H1 (cell line): ENCODE data around the gene NKD2. TPM values are rescaled to one million over a fixed set of nuclear protein-coding genes. Genes with fewer than 3 reads are reported as not detected.

Source experiments
- CTCF ChIA-PET: fragments of 300-600 bp; sonication (Branson Sonifier 250); formaldehyde crosslinking; loops from one replicate; lab custom pipeline; 2021; ENCODE audit not compliant: partially characterized antibody; lab: Charles Lee
- POLR2A ChIA-PET: fragments of 300-600 bp; sonication (Branson Sonifier 250); formaldehyde crosslinking; loops from one replicate; lab custom pipeline; 2021; ENCODE audit warnings: inconsistent platforms; ENCODE audit not compliant: partially characterized antibody; lab: Charles Lee
- DNase-seq, 2 experiments: peaks; one replicate each; pipeline versions ENCODE4 v3.0.0 to v3.0.0-alpha.2; 2010 to 2022; ENCODE audit warnings: low spot score in 2 of 2, low read depth in 1 of 2, mixed read lengths in 1 of 2
- FAIRE-seq: peaks from 2 replicates; lab custom pipeline; 2011; peaks lifted over from hg19 to GRCh38; lab: Jason Lieb, UNC
- H2AFZ ChIP-seq: 2 replicates; pipeline ENCODE4 v1.8.1; 2012; ENCODE audit warnings: low read length, inconsistent platforms
- H2AK5ac ChIP-seq: 2 replicates; pipeline ENCODE4 v1.6.1; 2013; ENCODE audit warnings: low read depth, low read length
- H2BK120ac ChIP-seq: replicated peaks from 2 replicates; pipeline ENCODE3; 2013; ENCODE audit warnings: low read depth, low read length, inconsistent platforms
- H2BK12ac ChIP-seq: 2 replicates; pipeline ENCODE4 v1.6.1; 2013; ENCODE audit warnings: low read depth, low read length
- H2BK15ac ChIP-seq: 2 replicates; pipeline ENCODE4 v1.6.1; 2013; ENCODE audit warnings: low read length
- H2BK20ac ChIP-seq: 2 replicates; pipeline ENCODE4 v1.6.1; 2013; ENCODE audit warnings: low read length
- H2BK5ac ChIP-seq: 2 replicates; pipeline ENCODE4 v1.6.1; 2013; ENCODE audit warnings: low read depth, low read length
- H3K14ac ChIP-seq: 2 replicates; pipeline ENCODE4 v1.6.1; 2013; ENCODE audit warnings: inconsistent platforms; ENCODE audit not compliant: insufficient read length
- H3K18ac ChIP-seq: 2 replicates; pipeline ENCODE4 v1.6.1; 2013; ENCODE audit warnings: low read length; ENCODE audit errors: extremely low read depth
- H3K23ac ChIP-seq: 2 replicates; pipeline ENCODE4 v1.6.1; 2013; ENCODE audit warnings: inconsistent platforms; ENCODE audit not compliant: insufficient read length
- H3K23me2 ChIP-seq: 2 replicates; pipeline ENCODE4 v1.6.1; 2013; ENCODE audit warnings: low read depth, low read length
- H3K27ac ChIP-seq: 2 replicates; pipeline ENCODE4 v1.6.1; 2011; ENCODE audit warnings: low read depth, low read length, inconsistent platforms
- H3K27me3 ChIP-seq, 4 experiments: replicated peaks in 1 of 4; 1 replicate in 1 of 4; 2 replicates in 3 of 4; pipeline versions ENCODE4 v1.6.1 to v1.8.1; 2011 to 2013; ENCODE audit warnings: low read length in 3 of 4, mild to moderate bottlenecking in 3 of 4, inconsistent platforms in 2 of 4, mixed read lengths in 2 of 4, moderate library complexity in 1 of 4; ENCODE audit not compliant: control insufficient read depth in 3 of 4, insufficient read depth in 3 of 4; ENCODE audit errors: extremely low read depth in 1 of 4
- H3K36me3 ChIP-seq, 4 experiments: 2 replicates each; pipeline versions ENCODE4 v1.6.1 to v1.8.1; 2011 to 2013; ENCODE audit warnings: mild to moderate bottlenecking in 4 of 4, low read length in 3 of 4, moderate library complexity in 2 of 4, control low read depth in 1 of 4, inconsistent platforms in 1 of 4; ENCODE audit not compliant: insufficient read depth in 4 of 4, control insufficient read depth in 2 of 4
- H3K4ac ChIP-seq: replicated peaks from 2 replicates; pipeline ENCODE3; 2013; ENCODE audit warnings: low read length, low read depth, mixed read lengths, inconsistent platforms; ENCODE audit not compliant: insufficient read length
- H3K4me1 ChIP-seq, 4 experiments: replicated peaks in 1 of 4; 1 replicate in 1 of 4; 2 replicates in 3 of 4; pipeline versions ENCODE4 v1.6.1 to v1.8.1; 2011 to 2013; ENCODE audit warnings: low read length in 3 of 4, inconsistent platforms in 2 of 4, mixed read lengths in 1 of 4; ENCODE audit not compliant: insufficient read depth in 4 of 4, control insufficient read depth in 3 of 4
- H3K4me2 ChIP-seq, 2 experiments: 2 replicates each; pipeline versions ENCODE4 v1.6.1 to v1.8.1; 2011 to 2013; ENCODE audit warnings: low read depth in 2 of 2, low read length in 2 of 2, control low read depth in 1 of 2, inconsistent platforms in 1 of 2, mild to moderate bottlenecking in 1 of 2; ENCODE audit not compliant: insufficient read depth in 1 of 2
- H3K4me3 ChIP-seq, 4 experiments: fragments of 200-600, 300-600 bp in 1 of 4; sonication (generic), shearing (Covaris generic), sonication (Bioruptor Twin) in 1 of 4; 2 replicates each; pipeline versions ENCODE4 v1.5.1 to v1.8.1; 2011 to 2016; ENCODE audit warnings: low read length in 4 of 4, low read depth in 3 of 4, control low read depth in 2 of 4, inconsistent platforms in 2 of 4, mild to moderate bottlenecking in 2 of 4, mixed read lengths in 1 of 4, moderate library complexity in 1 of 4; ENCODE audit not compliant: insufficient read depth in 2 of 4; ENCODE audit errors: extremely low read depth in 1 of 4
- H3K56ac ChIP-seq: replicated peaks from 2 replicates; pipeline ENCODE3; 2013; ENCODE audit warnings: low read depth, mild to moderate bottlenecking, mixed read lengths, low read length, inconsistent platforms; ENCODE audit not compliant: insufficient read length
- H3K79me1 ChIP-seq: 2 replicates; pipeline ENCODE4 v1.6.1; 2013; ENCODE audit warnings: low read depth, low read length, control low read depth
- H3K79me2 ChIP-seq, 2 experiments: 2 replicates each; pipeline versions ENCODE4 v1.6.1 to v1.8.1; 2012 to 2013; ENCODE audit warnings: low read length in 2 of 2, mild to moderate bottlenecking in 2 of 2, inconsistent platforms in 1 of 2; ENCODE audit not compliant: insufficient read depth in 2 of 2, control insufficient read depth in 1 of 2
- H3K9ac ChIP-seq, 4 experiments: replicated peaks in 1 of 4; 1 replicate in 1 of 4; 2 replicates in 3 of 4; pipeline versions ENCODE4 v1.6.1 to v1.8.1; 2011 to 2013; ENCODE audit warnings: low read depth in 3 of 4, low read length in 3 of 4, control low read depth in 2 of 4, mild to moderate bottlenecking in 2 of 4, moderate library complexity in 2 of 4, inconsistent platforms in 1 of 4; ENCODE audit errors: extremely low read depth in 1 of 4
- H3K9me3 ChIP-seq, 2 experiments: 2 replicates each; pipeline versions ENCODE4 v1.6.1 to v1.8.1; 2012 to 2013; ENCODE audit warnings: mild to moderate bottlenecking in 2 of 2, moderate library complexity in 2 of 2, control low read depth in 1 of 2, inconsistent platforms in 1 of 2, low read depth in 1 of 2, low read length in 1 of 2, mixed read lengths in 1 of 2; ENCODE audit not compliant: insufficient read depth in 2 of 2
- H4K20me1 ChIP-seq, 2 experiments: replicated peaks in 1 of 2; 2 replicates each; pipeline versions ENCODE3 to v1.8.1; 2011 to 2013; ENCODE audit warnings: inconsistent platforms in 2 of 2, low read length in 2 of 2, mild to moderate bottlenecking in 1 of 2; ENCODE audit not compliant: insufficient read depth in 2 of 2, control insufficient read depth in 1 of 2
- H4K5ac ChIP-seq: 2 replicates; pipeline ENCODE4 v1.6.1; 2013; ENCODE audit warnings: low read length, low read depth, mixed read lengths, inconsistent platforms; ENCODE audit not compliant: insufficient read length
- H4K8ac ChIP-seq: 2 replicates; pipeline ENCODE4 v1.8.0; 2013; ENCODE audit warnings: mild to moderate bottlenecking, moderate library complexity, low read length, inconsistent platforms; ENCODE audit not compliant: insufficient read depth; ENCODE audit errors: extremely low read depth
- H4K91ac ChIP-seq: replicated peaks from 2 replicates; pipeline ENCODE3; 2013; ENCODE audit warnings: low read length, mixed read lengths, inconsistent platforms; ENCODE audit not compliant: insufficient read length
- WGBS, 2 experiments: shearing (Covaris generic) in 1 of 2; methylation state at CpG; one replicate each; pipeline versions ENCODE4 v1.1.6 to v1.1.7; 2013 to 2015; ENCODE audit warnings: low lambda C conversion rate in 2 of 2, mixed read lengths in 2 of 2, inconsistent platforms in 1 of 2, low coverage in 1 of 2, missing lambda C conversion rate in 1 of 2; ENCODE audit not compliant: insufficient replicate concordance in 2 of 2, insufficient coverage in 1 of 2, insufficient read length in 1 of 2; ENCODE audit errors: extremely low coverage in 1 of 2, missing lambda C conversion rate in 1 of 2; 5-methylcytosine and 5-hydroxymethylcytosine counted together
- polyA plus RNA-seq, 7 experiments: library from polyadenylated mRNA; depleted of rRNA in 3 of 7; stranded (reverse) in 5 of 7; unstranded in 2 of 7; fragments of >200 nt in 5 of 7; fragments of 200-250 nt in 2 of 7; gene quantifications; 1 replicate in 5 of 7; 2 replicates in 1 of 7; 4 replicates in 1 of 7; pipeline versions ENCODE4 v1.2.1 to v1.2.3, GENCODE V29; 2011 to 2013; ENCODE audit warnings: missing spikeins in 2 of 7, mixed read lengths in 2 of 7
- total RNA-seq: library from RNA; stranded (reverse); fragmentation: NEBNext Ultra II Directional; extraction: Animal tissue kit (Norgen Biotek cat#: 25700); gene quantifications from 2 replicates; pipeline ENCODE4 v1.2.1, GENCODE V29; 2021

NKD2 gene
- total and polyA plus RNA-seq, 2 of the 8 experiments (the other 6 are each of a cell fraction or from before 2014, with no cell fraction given): 5.5 to 7.9 TPM

DNA sequence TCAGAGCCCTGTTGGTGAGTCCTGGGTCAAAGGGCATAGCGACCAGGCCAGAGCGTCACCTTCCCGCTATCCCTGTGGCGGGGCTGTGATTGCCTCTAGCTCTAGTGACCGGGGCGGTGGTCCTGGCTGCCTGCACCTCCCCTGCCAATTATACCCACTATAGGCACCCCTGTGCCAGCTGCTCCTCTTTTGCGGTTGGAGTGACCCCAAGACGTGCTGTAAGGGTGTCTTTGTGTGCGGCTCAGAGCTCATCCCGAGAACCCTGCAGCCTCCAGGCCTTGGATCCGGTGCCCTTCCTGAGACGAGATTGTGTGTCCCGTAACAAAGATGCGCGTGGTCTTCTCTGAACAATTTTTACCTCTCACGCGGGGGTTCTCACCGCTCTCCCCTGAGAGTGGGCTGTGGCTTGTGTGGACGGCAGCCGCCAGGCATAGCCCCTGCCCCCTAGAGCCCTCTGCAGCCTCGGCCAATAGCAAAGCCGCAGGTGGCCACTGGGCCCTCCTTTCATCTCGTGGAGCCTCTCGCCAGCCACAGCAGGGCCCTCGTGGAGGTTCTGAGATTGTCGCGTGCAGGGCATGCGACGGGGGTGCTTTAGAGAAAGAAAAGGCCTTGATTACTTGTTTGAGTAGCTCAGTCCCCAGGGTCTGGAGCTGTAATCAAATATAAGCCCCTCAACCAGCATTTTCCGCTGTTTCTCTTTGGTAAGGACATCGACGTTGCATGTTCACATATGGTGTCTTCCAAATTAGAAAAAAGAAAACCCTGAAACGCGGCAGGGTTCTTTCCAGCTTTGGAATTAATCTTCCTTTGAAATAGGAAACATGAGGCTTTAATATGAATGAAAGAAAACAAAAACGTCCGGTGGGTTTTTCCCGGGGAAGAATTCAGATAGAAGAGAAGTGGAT, 10.7 kb downstream of the NKD2 start:
- no peak overlapping the region for H3K4me3 ChIP-seq
- POLR2A ChIA-PET: interaction anchor here (0.8 kb wide), 1 partner anchor 9 kb away, joined by 3 read pairs; no protein-coding TSS in a partner anchor
- 84% methylated on average over 37 of the region's 37 CpGs; no CpG with 5 or more reads in 1 of the 2 experiments for WGBS, 2 experiments

More for the DNA sequence above, 10.7 kb downstream of the NKD2 start:
- CTCF ChIA-PET: interaction anchor here (1.1 to 3.6 kb wide), 10 partner anchors 10 to 149 kb away, joined by 3 to 38 read pairs (median 8); partner anchors contain the start of gene NKD2
- FAIRE-seq (no peak), DNase-seq (no peak)
- H3K79me2 ChIP-seq: no peaks in the 10 kb centered on the region
- H3K27me3 ChIP-seq: no peaks in the 10 kb centered on the region
- no peak overlapping the region for H2BK20ac ChIP-seq
- no peaks in the 10 kb centered on the region for H3K23me2 ChIP-seq
- H3K18ac ChIP-seq: no peak overlapping the region
- H2AK5ac ChIP-seq: no peak overlapping the region
- H3K9ac ChIP-seq: no peak overlapping the region
- H2AFZ ChIP-seq: no peak overlapping the region
- H3K4me2 ChIP-seq: no peak overlapping the region
- H4K91ac ChIP-seq: peak overlapping the region; percentile 40
- H3K23ac ChIP-seq: no peak overlapping the region
- H2BK5ac ChIP-seq: no peak overlapping the region
- peaks cover 0 to 3% of the 10 kb centered on the region in 2 experiments for H4K20me1 ChIP-seq
- H3K4ac ChIP-seq: no peak overlapping the region
- no peak overlapping the region for H3K27ac ChIP-seq
- no peak overlapping the region for H2BK15ac ChIP-seq
- H3K4me1 ChIP-seq: peaks cover 0 to 12% (median 5%) of the 10 kb centered on the region in 4 experiments; a peak in 4 of 7 replicates
- no peak overlapping the region for H2BK12ac ChIP-seq
- H3K14ac ChIP-seq: no peak overlapping the region
- H4K8ac ChIP-seq: no peak overlapping the region
- H3K9me3 ChIP-seq: no peaks in the 10 kb centered on the region
- H3K36me3 ChIP-seq: no peaks in the 10 kb centered on the region
- H3K56ac ChIP-seq: no peak overlapping the region
- no peak overlapping the region for H2BK120ac ChIP-seq
- H4K5ac ChIP-seq: no peak overlapping the region
- H3K79me1 ChIP-seq: no peaks in the 10 kb centered on the region
